ENCODE measurements around the gene ALDH1B1.

ALDH1B1 gene

GRCh38 chr9:38416461-38416860, 24.0 kb downstream of the ALDH1B1 start:
- no peak for DNase-seq (ENCODE audit: low read depth, low spot score)

- DNase-seq (ENCODE audit: low read depth, low spot score), result no peak
Observed at GRCh38 chr9:38417003-38417945, 24.8 kb downstream of the ALDH1B1 start.

- DNase-seq (ENCODE audit: low read depth, low spot score), result no peak
Observed at GRCh38 chr9:38418366-38418765, 25.9 kb downstream of the ALDH1B1 start.

- DNase-seq (ENCODE audit: low read depth, low spot score), result no peak
Observed at GRCh38 chr9:38419181-38419580, 26.7 kb downstream of the ALDH1B1 start.

GRCh38 chr9:38421498-38422211, 29.2 kb downstream of the ALDH1B1 start:
- no peak for DNase-seq (ENCODE audit: low read depth, low spot score)

- no peak for DNase-seq (ENCODE audit: low read depth, low spot score)
Observed at GRCh38 chr9:38422555-38423260, 30.2 kb downstream of the ALDH1B1 start.

- DNase-seq (ENCODE audit: low read depth, low spot score), result no peak
Observed at GRCh38 chr9:38423273-38423972, 30.9 kb downstream of the ALDH1B1 start.

- DNase-seq (ENCODE audit: low read depth, low spot score), result no peak
Observed at GRCh38 chr9:38423973-38424843, 31.7 kb downstream of the ALDH1B1 start, which contains the start of gene IGFBPL1. Gene IGFBPL1, minus strand, starts transcription at chr9:38424454. Its CDS starts 30 bp downstream, at chr9:38424424.

GRCh38 chr9:38424918-38425317, 32.4 kb downstream of the ALDH1B1 start:
- no peak for DNase-seq (ENCODE audit: low read depth, low spot score)

GRCh38 chr9:38428062-38428461, 35.6 kb downstream of the ALDH1B1 start:
- DNase-seq (ENCODE audit: low read depth, low spot score), result no peak

- DNase-seq (ENCODE audit: low read depth, low spot score), result no peak
Observed at GRCh38 chr9:38431116-38431515, 38.6 kb downstream of the ALDH1B1 start.

- DNase-seq (ENCODE audit: low read depth, low spot score), result no peak
Observed at GRCh38 chr9:38432922-38433510, 40.5 kb downstream of the ALDH1B1 start.

GRCh38 chr9:38434365-38434764, 41.9 kb downstream of the ALDH1B1 start:
- no peak for DNase-seq (ENCODE audit: low read depth, low spot score)

- DNase-seq (ENCODE audit: low read depth, low spot score), result no peak
Observed at GRCh38 chr9:38434853-38435252, 42.4 kb downstream of the ALDH1B1 start.

- no peak for DNase-seq (ENCODE audit: low read depth, low spot score)
Observed at GRCh38 chr9:38435521-38435920, 43.0 kb downstream of the ALDH1B1 start.

- DNase-seq (ENCODE audit: low read depth, low spot score), result no peak
Observed at GRCh38 chr9:38436708-38437107, 44.2 kb downstream of the ALDH1B1 start.

GRCh38 chr9:38437193-38437823, 44.8 kb downstream of the ALDH1B1 start:
- no peak for DNase-seq (ENCODE audit: low read depth, low spot score)

GRCh38 chr9:38439291-38439915, 46.9 kb downstream of the ALDH1B1 start:
- no peak for DNase-seq (ENCODE audit: low read depth, low spot score)

- no peak for DNase-seq (ENCODE audit: low read depth, low spot score)
Observed at GRCh38 chr9:38439916-38440301, 47.4 kb downstream of the ALDH1B1 start.

Measured in activated naive CD8-positive, alpha-beta T cell treated with anti-CD3 and anti-CD28 coated beads, Interleukin-2, amount 50 U/mL, for 16 hours (primary cell).